Amygdala (tissue), 56 donors: ENCODE results near the gene VPS13A.

Experiments used
- DNase-seq, 56 donors: peaks; one replicate each; lab custom pipeline; 2025; lab: John Stamatoyannopoulos, UW

VPS13A gene

GRCh38 chr9:77177143-77177893, at the start of gene VPS13A:
VPS13A (plus strand) TSS chr9:77177534; CDS start chr9:77177705, 171 bp downstream.
- DNase-seq: peak in 54 of 56 donors; percentile 11 to 87 (median 66)

DNA sequence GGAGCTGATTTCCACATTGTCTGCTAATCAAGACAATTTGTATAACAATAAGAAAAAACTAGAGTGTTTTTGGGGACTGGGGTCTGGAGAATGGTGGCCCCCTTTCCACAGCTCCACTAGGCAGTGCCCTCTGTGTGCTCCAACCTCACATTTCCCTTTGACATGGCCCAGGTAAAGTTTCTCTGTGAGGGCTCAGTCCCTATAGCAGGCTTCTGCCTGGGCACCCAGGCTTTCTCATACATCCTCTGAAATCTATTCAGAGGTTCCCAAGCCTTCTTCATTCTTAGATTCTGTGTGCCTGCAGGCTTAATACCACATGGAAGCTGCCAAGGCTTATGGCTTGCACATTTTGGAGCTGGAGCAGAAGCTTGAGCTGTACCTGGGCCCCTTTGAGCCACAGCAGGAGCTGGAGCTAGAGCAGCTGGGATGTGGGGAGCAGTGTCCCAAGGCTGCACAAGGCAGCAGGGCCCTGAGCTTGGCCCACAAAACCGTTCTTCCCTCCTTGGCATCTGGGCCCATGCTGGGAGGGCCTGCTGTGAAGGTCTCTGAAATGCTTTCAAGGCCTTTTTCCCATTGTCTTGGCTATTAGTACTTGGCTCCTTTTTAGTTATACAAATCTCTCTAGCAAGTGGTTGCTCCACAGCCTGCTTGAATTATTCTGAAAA, 49.1 kb upstream of the VPS13A start:
- DNase-seq: no peak

DNA sequence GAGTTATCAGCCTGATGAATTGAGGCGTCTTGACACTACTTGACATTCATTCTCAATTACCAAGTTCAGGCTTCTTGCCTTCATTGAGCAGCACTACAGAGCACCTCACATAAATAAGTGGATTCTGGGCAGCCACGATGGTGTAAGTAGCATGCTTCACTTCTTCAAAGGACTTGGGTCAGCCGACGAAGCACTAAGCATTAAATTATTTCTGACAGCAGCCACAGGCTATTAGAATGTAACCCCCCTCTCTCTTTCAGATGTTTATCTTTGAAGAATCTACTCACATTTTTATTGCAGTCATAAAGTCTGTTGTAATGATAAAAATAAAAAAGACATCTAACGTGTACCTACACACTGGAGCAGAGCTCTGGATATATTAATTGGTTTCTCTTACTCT, 45.9 kb upstream of the VPS13A start:
- DNase-seq: no peak

DNA sequence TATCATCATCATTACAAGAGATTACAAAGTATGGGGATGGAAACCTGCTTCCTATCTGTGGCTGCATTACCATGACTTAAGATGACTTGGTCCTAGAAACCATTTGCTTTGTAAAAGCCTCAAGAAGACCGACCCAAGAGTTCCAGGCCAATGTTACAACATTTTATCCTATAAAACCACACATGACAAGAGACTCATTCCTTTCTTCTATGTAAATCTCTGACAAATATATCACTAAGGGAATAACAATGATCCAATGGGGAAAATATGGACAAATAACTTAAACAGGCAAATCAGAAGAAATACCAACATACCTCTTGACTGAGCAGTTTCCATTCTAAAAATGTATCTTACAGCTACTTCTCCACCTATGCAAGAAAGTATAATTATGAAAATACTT, 44.3 kb upstream of the VPS13A start:
- DNase-seq: no peak

GRCh38 chr9:77142366-77142765, 35.0 kb upstream of the VPS13A start:
- no peak for DNase-seq

- DNase-seq: no peak
Observed at GRCh38 chr9:77149879-77150278, 27.5 kb upstream of the VPS13A start.

DNA sequence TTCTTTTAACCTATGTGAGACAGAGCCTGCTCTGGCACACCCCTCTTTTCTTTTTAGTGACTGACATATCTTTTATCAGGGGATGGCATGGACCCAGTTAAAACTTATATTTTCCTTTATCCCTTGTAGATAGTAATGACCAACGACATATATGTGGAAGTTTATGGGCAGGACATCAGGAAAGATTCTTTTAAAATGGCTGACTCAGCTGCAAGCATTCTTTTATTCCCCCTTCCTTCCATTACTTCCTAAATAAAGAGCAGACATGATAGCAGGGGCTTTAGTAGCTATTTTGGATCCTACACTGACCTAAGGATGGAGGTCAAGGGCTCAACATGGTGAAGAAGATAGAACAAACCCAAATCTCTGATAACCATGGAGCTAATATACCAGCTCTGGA, 25.0 kb upstream of the VPS13A start:
- no peak for DNase-seq

GRCh38 chr9:77156646-77157371, 20.5 kb upstream of the VPS13A start:
- DNase-seq: no peak

GRCh38 chr9:77158772-77159513, 18.4 kb upstream of the VPS13A start:
- no peak for DNase-seq

GRCh38 chr9:77161191-77161590, 16.1 kb upstream of the VPS13A start:
- no peak for DNase-seq

DNA sequence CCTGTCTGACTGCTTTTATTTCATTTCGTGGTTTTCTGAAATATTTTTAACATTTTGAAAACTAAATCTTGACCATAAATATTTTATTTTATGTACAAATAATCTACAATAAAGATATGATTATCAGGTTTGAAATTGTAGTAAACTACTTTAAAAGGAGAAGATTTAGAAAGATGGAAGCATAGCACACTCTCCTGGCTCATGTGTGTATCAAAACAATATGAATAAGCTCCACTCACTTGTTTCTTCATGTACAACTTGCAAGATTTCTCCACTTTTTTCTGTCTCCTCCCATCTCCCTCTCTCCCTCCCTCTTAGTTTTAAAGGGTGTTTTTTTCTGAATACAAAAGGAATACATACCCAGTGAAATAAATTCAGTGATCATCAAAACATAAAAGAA, 15.4 kb upstream of the VPS13A start:
- DNase-seq: no peak

DNA sequence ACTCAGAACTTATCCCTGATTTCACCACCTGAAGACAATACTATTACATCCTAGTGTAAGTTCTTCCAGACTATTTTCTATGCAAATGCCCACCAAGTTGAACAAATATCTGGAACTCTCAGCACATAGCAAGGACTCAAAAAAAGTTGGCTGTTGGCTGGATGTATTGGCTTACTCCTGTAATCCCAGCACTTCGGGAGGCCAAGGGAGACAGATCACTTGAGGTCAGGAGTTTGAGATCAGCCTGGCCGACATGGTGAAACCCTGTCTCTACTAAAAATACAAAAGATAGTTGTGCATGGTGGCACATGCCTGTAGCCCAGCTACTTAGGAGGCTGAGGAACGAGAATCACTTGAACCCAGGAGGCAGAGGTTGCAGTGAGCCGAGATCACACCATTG, 15.0 kb upstream of the VPS13A start:
- no peak for DNase-seq

DNA sequence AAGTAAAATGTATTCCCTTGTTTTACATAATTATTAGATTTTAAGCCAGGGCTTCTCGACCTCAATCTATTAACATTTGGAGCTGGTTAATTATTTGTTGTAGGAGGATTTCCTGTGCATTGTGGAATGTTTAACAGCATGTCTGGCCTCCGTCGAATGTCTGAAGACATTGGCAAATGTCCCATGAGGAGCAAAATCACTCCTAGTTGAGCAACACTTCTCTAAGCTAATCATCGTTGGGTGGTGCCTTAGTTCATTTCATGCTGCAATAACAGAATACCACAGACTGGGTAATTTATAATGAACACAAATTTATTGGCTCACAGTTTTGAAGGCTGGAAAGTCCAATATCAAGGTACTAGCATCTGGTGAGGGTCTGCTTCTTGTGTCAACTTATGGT, 13.4 kb upstream of the VPS13A start:
- no peak for DNase-seq

- DNase-seq: no peak
Observed at GRCh38 chr9:77166193-77166592, 11.1 kb upstream of the VPS13A start.

- DNase-seq: no peak
Observed at GRCh38 chr9:77170991-77171699, 6.2 kb upstream of the VPS13A start.

DNA sequence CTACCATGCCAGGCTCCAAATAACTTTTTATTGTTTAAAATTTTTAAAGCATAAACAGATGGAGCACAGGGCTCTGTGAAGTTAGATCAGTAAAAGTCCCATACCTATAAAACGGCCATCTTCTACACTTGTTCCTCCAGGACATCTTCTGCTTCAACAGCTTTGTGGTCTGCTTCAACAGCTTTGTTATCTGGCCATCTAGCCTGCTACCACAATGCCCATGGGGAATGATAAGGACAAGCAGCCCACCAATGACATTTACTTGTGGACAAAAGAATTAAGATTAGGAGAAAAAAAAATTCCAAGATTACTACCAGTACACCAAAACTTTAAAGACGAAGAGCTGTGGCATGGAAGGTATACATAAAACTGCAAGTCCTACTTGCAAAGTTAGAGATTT, 2.2 kb upstream of the VPS13A start:
- no peak for DNase-seq

DNA sequence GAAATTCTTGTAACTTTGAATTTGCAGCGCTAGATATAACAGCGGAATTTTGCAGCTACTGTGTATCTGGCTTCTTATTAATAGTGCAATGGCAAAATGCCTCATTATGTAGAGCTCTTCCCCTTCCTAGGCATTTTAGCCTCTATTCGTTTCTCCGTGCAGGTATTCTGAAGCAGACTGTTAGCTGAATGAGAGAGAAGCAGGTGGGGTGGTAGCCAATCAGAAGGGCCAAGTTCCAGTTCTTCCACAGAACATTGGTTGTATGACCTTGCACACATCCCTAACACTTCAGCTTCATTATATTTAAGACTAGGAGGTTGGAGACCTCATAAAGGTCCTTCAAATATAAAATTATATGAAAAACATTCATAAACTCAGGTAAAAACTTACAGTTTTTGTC, 1.2 kb upstream of the VPS13A start:
- DNase-seq: no peak

GRCh38 chr9:77176686-77177142, 620 bp upstream of the VPS13A start:
- peak in 6 of 56 donors; percentile 36 to 69 (median 50) for DNase-seq

DNA sequence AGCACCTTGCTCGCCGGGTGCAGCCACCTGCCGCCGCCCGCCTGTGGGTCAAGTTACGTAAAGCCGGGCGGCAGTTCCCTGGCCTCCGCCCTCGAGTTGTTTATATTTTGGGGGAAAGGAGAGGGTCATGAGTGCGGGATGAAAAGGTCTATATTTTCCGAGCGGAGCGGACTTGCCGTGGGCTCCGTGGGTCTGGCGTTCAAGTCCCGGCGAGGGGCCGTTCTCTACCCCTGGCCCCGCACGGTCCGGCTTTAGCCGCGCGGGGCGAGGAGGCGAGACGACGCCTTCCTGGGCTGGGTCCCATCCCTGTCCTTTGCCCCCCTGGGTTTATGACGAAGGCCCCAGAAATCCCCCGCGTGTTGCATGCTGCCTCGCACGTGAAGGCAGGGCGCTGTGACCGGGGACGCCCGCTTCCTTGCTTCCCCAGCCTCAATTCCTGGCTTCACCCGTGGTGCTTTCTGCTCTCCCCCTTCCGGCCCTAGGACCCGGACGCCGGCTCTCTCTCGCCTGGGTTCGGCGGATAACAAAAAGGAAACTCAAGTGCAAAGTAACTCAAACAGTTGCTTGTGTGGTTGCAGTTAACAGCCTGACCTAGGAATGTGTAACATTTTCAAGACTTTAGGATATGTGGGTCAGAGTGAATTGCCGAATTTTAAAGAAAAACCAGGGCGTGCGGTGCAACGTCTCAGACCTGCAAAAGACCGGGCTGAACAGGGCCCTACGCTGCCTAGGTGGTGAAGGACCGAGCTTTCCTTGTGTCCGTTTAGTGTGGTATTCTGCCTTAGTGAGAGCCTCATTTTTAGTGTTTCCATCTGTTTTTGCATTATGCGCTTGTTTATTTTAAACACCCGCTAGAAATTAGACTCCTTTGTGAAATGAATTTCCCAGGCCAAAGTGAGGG, 810 bp downstream of the VPS13A start:
- peak in 17 of 56 donors; percentile 5 to 42 (median 18) for DNase-seq
